NCI-H226 (cell line): Measurements from ENCODE around the gene OR2T5.
"Not testable (repeated sequence)": the region's sequence is repeated elsewhere in the genome, so short reads cannot be mapped to it uniquely, and the experiment has no call there.

Experiments used
- DNase-seq: peaks from one replicate; pipeline ENCODE4 v3.0.0-alpha.2; 2015

Gene OR2T5

DNA sequence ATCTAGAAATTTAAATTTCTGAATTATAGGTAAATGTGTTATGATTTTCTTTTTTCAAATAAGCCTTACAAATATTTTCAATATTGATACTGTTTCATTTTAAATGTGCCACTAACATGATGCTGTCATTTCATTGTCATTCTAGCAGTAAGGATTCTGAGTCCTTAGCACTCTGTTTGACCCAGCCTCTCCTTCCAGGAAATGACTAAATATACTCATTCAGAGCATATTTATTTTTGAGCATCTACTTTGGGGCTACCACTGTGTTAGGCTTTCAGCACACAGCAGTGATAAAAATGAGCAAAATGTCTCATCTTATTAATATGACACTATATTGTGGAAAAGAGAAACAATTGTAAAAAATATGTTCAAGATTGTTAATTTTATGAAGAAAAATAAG, 21.8 kb downstream of the OR2T5 start:
- not testable (repeated sequence) for DNase-seq

DNA sequence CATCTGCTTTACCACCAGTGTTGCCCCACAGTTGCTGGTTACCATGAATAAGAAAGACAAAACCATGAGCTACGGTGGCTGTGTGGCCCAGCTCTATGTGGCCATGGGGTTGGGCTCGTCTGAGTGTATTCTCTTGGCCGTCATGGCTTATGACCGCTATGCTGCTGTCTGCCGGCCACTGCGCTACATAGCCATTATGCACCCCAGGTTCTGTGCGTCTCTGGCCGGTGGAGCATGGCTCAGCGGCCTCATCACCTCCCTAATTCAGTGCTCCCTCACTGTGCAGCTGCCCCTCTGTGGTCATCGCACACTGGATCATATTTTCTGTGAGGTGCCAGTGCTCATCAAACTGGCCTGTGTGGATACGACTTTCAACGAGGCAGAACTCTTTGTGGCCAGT, 33.5 kb downstream of the OR2T5 start:
- DNase-seq: no peak

DNA sequence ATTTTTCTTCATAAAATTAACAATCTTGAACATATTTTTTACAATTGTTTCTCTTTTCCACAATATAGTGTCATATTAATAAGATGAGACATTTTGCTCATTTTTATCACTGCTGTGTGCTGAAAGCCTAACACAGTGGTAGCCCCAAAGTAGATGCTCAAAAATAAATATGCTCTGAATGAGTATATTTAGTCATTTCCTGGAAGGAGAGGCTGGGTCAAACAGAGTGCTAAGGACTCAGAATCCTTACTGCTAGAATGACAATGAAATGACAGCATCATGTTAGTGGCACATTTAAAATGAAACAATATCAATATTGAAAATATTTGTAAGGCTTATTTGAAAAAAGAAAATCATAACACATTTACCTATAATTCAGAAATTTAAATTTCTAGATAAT, 49.1 kb downstream of the OR2T5 start:
- not testable (repeated sequence) for DNase-seq
